Endothelial cell of umbilical vein (primary cell): ENCODE results near the gene GIMAP2. TPM values are rescaled to one million over a fixed set of nuclear protein-coding genes. Genes with fewer than 3 reads are reported as not detected.

ENCODE experiments used
- BruUV-seq: library from RNA; stranded (reverse); fragments of 400-500 nt; replicated peaks from 2 replicates; lab custom pipeline; 2021; lab: Mats Ljungman, UMichigan
- CTCF ChIA-PET: fragments of 300-600, 350-600 bp; sonication (Branson Sonifier 250); formaldehyde crosslinking; loops from one replicate; lab custom pipeline; 2021; ENCODE audit warnings: antibody characterized with exemption, inconsistent platforms; lab: Charles Lee
- POLR2A ChIA-PET: fragments of 300-600, 350-600 bp; sonication (Branson Sonifier 250); formaldehyde crosslinking; loops from one replicate; lab custom pipeline; 2021; ENCODE audit warnings: antibody characterized with exemption, inconsistent platforms; lab: Charles Lee
- DNase-seq: peaks from one replicate; pipeline ENCODE4 v3.0.0-alpha.2; 2011; ENCODE audit warnings: low read depth, low spot score
- FAIRE-seq: peaks from 2 replicates; lab custom pipeline; 2011; peaks lifted over from hg19 to GRCh38; lab: Jason Lieb, UNC
- H2AFZ ChIP-seq: 2 replicates; pipeline ENCODE4 v1.6.0; 2012; ENCODE audit warnings: low read depth, low read length, control low read depth, inconsistent platforms
- H3K27ac ChIP-seq: 2 replicates; pipeline ENCODE4 v1.5.1; 2011; ENCODE audit warnings: low read depth, mild to moderate bottlenecking, control low read depth, low read length, moderate library complexity; ENCODE audit not compliant: insufficient read depth
- H3K27me3 ChIP-seq, 2 experiments: 2 replicates each; pipeline versions ENCODE4 v1.6.0 to v1.6.1; 2011; ENCODE audit warnings: low read length in 2 of 2, mixed read lengths in 1 of 2; ENCODE audit not compliant: control insufficient read depth in 2 of 2, insufficient read depth in 2 of 2
- H3K36me3 ChIP-seq, 2 experiments: 2 replicates in 1 of 2; 3 replicates in 1 of 2; pipeline ENCODE4 v1.5.1; 2011; ENCODE audit warnings: low read length in 2 of 2, mild to moderate bottlenecking in 1 of 2, moderate library complexity in 1 of 2; ENCODE audit not compliant: control insufficient read depth in 2 of 2, insufficient read depth in 2 of 2; ENCODE audit errors: extremely low read depth in 1 of 2
- H3K4me1 ChIP-seq: 3 replicates; pipeline ENCODE4 v1.5.1; 2011; ENCODE audit warnings: mild to moderate bottlenecking, low read length; ENCODE audit not compliant: control insufficient read depth, insufficient read depth; ENCODE audit errors: extremely low read depth
- H3K4me2 ChIP-seq: 2 replicates; pipeline ENCODE4 v1.6.1; 2011; ENCODE audit warnings: low read length, control low read depth, mixed read lengths; ENCODE audit not compliant: insufficient read depth
- H3K4me3 ChIP-seq, 3 experiments: fragments of 200-600 bp in 1 of 3; sonication (generic), shearing (Covaris generic) in 1 of 3; replicated peaks in 1 of 3; 2 replicates each; pipeline ENCODE4 v1.5.1; 2011 to 2016; ENCODE audit warnings: control low read depth in 3 of 3, low read length in 3 of 3, mild to moderate bottlenecking in 2 of 3, inconsistent platforms in 1 of 3, low read depth in 1 of 3, moderate library complexity in 1 of 3; ENCODE audit not compliant: insufficient read depth in 1 of 3
- H3K79me2 ChIP-seq: 2 replicates; pipeline ENCODE4 v1.6.0; 2012; ENCODE audit warnings: low read length, inconsistent platforms; ENCODE audit not compliant: control insufficient read depth, insufficient read depth
- H3K9ac ChIP-seq: replicated peaks from 2 replicates; pipeline ENCODE3; 2011; ENCODE audit warnings: low read length, control low read depth; ENCODE audit not compliant: insufficient read depth; ENCODE audit errors: extremely low read depth
- H3K9me1 ChIP-seq: replicated peaks from 3 replicates; pipeline ENCODE4 v1.6.0; 2011; ENCODE audit warnings: mild to moderate bottlenecking, low read length; ENCODE audit not compliant: control insufficient read depth, insufficient read depth; ENCODE audit errors: extremely low read depth
- H3K9me3 ChIP-seq: replicated peaks from 2 replicates; pipeline ENCODE4 v1.5.1; 2012; ENCODE audit warnings: low read length, inconsistent platforms; ENCODE audit not compliant: control insufficient read depth, insufficient read depth
- H4K20me1 ChIP-seq: replicated peaks from 2 replicates; pipeline ENCODE3; 2011; ENCODE audit warnings: mild to moderate bottlenecking, low read length; ENCODE audit not compliant: control insufficient read depth, insufficient read depth; ENCODE audit errors: extremely low read depth
- EZH2 ChIP-seq: IDR thresholded peaks from 2 replicates; pipeline ENCODE4 v1.6.1; 2012; ENCODE audit warnings: borderline replicate concordance, low read depth, mild to moderate bottlenecking, moderate library complexity, low read length, inconsistent platforms; ENCODE audit not compliant: severe bottlenecking
- FOS ChIP-seq: IDR thresholded peaks from 2 replicates; pipeline ENCODE4 v1.6.1; 2011; ENCODE audit warnings: mild to moderate bottlenecking, low read length, moderate library complexity, borderline replicate concordance; ENCODE audit not compliant: insufficient read depth
- GATA2 ChIP-seq: IDR thresholded peaks from 2 replicates; pipeline ENCODE4 v1.7.0; 2011; ENCODE audit warnings: low read depth, mild to moderate bottlenecking, moderate library complexity, mixed read lengths, low read length; ENCODE audit not compliant: insufficient read length, insufficient read depth
- JUN ChIP-seq: IDR thresholded peaks from 2 replicates; pipeline ENCODE4 v1.6.1; 2011; ENCODE audit warnings: borderline replicate concordance, low read depth; ENCODE audit not compliant: insufficient read length, insufficient read depth
- POLR2A ChIP-seq: IDR thresholded peaks from 2 replicates; pipeline ENCODE4 v1.6.1; 2012; ENCODE audit warnings: low read depth, mild to moderate bottlenecking, control low read depth, low read length
- POLR2AphosphoS5 ChIP-seq: IDR thresholded peaks from 2 replicates; pipeline ENCODE4 v1.6.1; 2012; ENCODE audit warnings: low read depth, mild to moderate bottlenecking, control low read depth, low read length, moderate library complexity; ENCODE audit not compliant: insufficient read depth
- dilution Hi-C: fragments of 300-500 bp; cut with MboI; formaldehyde crosslinking; loops from one replicate; pipeline ENCODE4 v1.15.0; 2019; ENCODE audit warnings: low sequenced_read_pairs; ENCODE audit not compliant: extremely low pct_ligation_motif_present
- intact Hi-C: fragments of 100-400 bp; cut with micrococcal nuclease; formaldehyde crosslinking; loops from one replicate; pipeline ENCODE4 v1.10.0; 2022
- polyA plus RNA-seq, 4 experiments: library from polyadenylated mRNA; depleted of rRNA in 3 of 4; stranded (reverse) in 3 of 4; unstranded in 1 of 4; fragments of >200 nt; gene quantifications; 2 replicates each; pipeline versions ENCODE4 v1.2.1 to v1.2.3, GENCODE V29; 2011 to 2012; ENCODE audit warnings: missing spikeins in 1 of 4
- total RNA-seq: library from RNA; stranded (reverse); gene quantifications from 2 replicates; pipeline ENCODE4 v1.2.3, GENCODE V29; 2021
- TF ChIP-seq, protein P1 (sequence below): IDR thresholded peaks from 2 replicates; pipeline ENCODE4 v1.6.1; 2011; ENCODE audit not compliant: insufficient read depth, insufficient read length

Gene GIMAP2
- total and polyA plus RNA-seq, 2 donors (not counting 3 experiments of a cell fraction or from before 2014, with no cell fraction given): 21.3 to 27.9 TPM

DNA sequence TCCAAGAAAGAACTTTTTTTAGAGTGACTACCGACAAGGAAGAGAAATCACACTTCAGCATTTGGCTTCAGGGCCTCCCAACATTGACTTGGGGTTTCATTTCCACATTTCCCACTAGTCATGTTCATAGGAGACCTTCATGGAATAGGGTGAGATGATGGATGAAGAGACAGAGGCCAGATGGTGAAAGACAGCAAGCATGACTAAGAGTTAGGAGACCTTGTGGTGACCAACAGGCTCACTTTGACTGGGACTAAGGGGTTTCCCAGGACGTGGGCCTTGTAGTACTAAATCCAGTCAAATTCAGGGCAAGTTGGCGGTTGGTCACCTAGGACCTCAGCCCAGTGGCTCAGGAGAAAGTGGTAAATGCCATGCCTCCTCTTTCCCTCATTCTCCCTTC, 48.7 kb downstream of the GIMAP2 start:
- FAIRE-seq (no peak), DNase-seq (no peak)
- Histone ChIP-seq H3K27ac (no peak overlapping the region), H4K20me1 (no peaks in the 10 kb centered on the region), H3K36me3 (no peaks in the 10 kb centered on the region), H3K9me3 (no peaks in the 10 kb centered on the region), H3K4me3 (no peak overlapping the region), H3K9ac (no peak overlapping the region), H3K4me2 (no peak overlapping the region), H3K9me1 (no peaks in the 10 kb centered on the region), H3K4me1 (peaks cover 22% of the 10 kb centered on the region), H3K27me3 (no peaks in the 10 kb centered on the region), H3K79me2 (no peaks in the 10 kb centered on the region), H2AFZ (no peak overlapping the region)
- CTCF ChIA-PET: interaction anchor here (1.1 kb wide), 1 partner anchor 11 kb away, joined by 3 read pairs; no protein-coding TSS in a partner anchor
- no TSS peak for BruUV-seq
- TF ChIP-seq POLR2AphosphoS5: no peak
- no peak for TF ChIP-seq FOS
- POLR2A ChIA-PET: no interaction called here
- dilution Hi-C loops (no loop called here), intact Hi-C loops (no loop called here)

DNA sequence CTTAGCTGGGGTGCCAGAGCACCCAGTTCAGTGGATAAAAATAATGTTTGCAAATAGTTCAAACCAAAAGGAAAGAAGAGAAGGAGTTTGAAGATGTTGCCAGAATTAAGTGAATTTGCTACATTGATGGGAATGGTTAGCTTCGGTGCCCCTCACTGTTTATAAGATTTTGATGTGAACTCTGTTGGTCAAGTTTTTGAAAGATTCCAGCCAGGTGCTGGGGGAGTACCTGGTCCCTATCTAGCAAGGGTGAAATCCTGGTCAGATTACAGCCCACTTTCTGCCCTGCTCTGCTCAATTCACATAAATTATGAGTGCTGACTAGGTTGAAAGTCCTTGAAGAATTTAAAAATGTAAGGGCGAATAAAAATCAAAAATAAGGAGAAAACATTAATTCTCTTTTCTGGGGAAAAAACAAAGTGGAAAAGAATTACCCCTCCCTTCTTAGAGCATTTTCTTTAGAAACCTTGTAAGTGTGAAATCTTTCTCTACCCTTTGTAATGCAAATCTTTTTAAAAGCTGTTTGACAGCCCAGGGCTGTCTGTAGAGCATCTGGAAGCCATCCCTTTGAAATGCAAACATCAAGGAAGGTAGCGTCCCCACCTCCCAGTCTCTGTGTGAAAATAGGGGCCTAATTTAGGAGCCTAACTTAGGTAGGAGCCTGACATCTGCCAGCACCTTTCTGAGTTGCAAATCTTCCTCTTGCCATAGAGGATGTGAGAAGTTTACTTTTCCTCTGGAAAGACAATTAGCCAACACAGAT, 50.3 kb downstream of the GIMAP2 start:
- no TSS peak for BruUV-seq
- H3K27ac ChIP-seq: no peak overlapping the region
- DNase-seq (no peak), FAIRE-seq (no peak)
- no peak overlapping the region for H2AFZ ChIP-seq
- no peak overlapping the region for H3K4me2 ChIP-seq
- TF ChIP-seq POLR2A: no peak
- no peak for TF ChIP-seq EZH2
- no peak for TF ChIP-seq JUN
- TF ChIP-seq, protein P1, sequence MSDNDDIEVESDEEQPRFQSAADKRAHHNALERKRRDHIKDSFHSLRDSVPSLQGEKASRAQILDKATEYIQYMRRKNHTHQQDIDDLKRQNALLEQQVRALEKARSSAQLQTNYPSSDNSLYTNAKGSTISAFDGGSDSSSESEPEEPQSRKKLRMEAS: no peak
- TF ChIP-seq GATA2: no peak
- ChIA-PET POLR2A (no interaction called here), CTCF (interaction anchor here (1.2 kb wide), 1 partner anchor 287 kb away, joined by 4 read pairs; no protein-coding TSS in a partner anchor)
- H3K9ac ChIP-seq: no peak overlapping the region
- H3K36me3 ChIP-seq: no peaks in the 10 kb centered on the region
- intact Hi-C loops (loop anchor here (5.0 kb wide), 3 partner anchors 103 to 218 kb away; partner anchors contain the start of gene GIMAP6), dilution Hi-C loops (no loop called here)
- H3K9me1 ChIP-seq: no peaks in the 10 kb centered on the region
- no peaks in the 10 kb centered on the region for H3K79me2 ChIP-seq
- no peaks in the 10 kb centered on the region for H3K27me3 ChIP-seq
- H3K4me3 ChIP-seq: no peak overlapping the region
- no peaks in the 10 kb centered on the region for H4K20me1 ChIP-seq
- H3K4me1 ChIP-seq: peaks cover 27% of the 10 kb centered on the region
- H3K9me3 ChIP-seq: no peaks in the 10 kb centered on the region
